NCI-H2081 treated with DMSO at 0.1 percent for 48 hours (cell line): ENCODE data around the gene MKNK1.

Experiments used
- DNase-seq: peaks from one replicate; lab custom pipeline; 2025; lab: John Stamatoyannopoulos, UW

The MKNK1 gene

GRCh38 chr1:46539972-46540371 lies 64.1 kb downstream of the MKNK1 start:
- no peak for DNase-seq

DNA sequence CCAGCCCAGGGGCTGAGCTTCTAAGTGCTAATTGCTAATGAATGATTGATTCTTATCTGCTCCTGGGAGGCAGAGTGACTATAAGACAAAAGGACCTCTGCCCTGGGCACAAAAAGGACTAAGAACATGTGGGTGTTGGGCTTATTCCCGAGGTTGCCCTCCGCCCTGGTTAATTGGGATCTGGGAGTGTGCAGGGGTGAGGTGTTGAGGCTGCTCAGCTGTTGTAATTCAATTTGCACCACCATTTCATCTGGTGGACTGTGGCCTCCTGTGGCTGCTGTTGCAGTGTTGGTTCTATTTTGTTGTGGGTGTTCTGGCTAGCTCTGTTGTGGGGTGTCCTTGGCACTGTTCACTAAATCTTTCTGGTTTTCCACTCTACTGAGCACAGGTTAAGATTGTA lies 65.9 kb downstream of the MKNK1 start:
- no peak for DNase-seq

DNA sequence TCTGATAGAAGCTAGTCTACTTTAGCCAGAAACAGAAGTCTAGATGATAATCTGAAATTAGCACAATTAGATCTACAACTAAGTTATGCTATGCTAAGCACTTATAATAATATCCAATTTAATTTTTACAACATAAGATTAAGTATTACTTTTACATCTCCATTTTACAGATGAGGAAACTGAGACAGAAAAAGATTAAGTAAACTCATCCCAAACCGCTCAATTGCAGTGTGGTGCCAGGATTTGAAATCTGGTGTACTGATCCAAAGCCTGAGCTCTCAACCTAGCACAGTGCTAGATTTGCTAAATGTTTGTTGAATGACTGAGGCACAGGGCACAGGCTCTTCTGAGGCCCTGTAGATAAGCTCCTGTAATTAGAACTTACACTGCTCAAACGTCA lies 66.4 kb downstream of the MKNK1 start:
- DNase-seq, result no peak

DNA sequence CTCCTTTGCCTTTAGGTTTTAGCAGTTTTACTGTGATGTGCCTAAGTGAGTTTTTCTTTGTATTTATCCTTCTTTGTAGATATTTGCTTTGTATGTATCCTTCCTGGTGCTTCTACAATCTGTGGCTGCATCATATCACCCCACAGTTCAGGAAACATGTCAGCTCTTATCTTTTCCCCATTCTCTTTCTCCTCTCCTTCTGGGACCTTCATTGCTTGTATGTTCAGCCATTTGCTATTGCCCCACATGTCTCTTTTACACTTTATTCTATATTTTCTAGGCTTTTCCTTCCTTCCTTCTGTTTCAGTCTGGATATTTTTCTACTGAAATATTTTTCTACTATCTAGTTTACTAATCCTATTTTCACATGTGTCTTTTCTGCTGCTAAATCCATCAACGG lies 67.5 kb downstream of the MKNK1 start:
- no peak for DNase-seq

GRCh38 chr1:46535063-46535462 lies 69.0 kb downstream of the MKNK1 start:
- DNase-seq, result no peak

DNA sequence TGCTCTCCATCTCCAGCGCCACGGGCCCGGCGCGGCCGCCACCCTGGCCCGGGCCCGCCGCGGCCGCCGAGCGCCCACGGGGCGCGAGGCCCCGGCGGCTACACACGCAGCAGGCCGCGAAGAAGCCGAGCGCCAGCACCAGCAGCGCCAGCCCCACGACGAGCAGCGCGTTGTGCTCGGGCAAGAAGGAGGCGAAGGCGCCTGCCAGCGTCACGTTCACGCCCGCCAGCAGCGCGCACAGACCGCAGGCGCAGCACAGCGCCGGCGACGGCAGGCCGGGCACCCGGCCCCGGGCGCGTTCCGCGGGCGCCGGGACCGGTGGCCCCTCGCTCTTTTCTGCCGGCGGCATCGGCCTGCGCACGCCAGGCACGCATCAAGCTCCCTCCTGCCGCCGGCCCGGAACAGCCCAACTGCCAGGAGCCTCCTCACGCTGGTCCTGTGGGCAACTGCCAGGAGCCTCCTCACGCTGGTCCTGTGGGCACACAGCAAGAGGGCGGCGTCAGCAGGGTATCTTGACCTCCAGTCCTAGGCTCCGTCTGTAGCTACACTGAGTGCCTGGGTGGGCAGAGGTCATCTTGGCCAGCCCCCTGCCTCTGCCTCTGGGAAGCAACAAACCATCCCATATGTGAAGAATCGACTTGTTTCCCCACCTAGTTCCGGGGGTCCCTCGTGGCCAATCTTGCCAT lies 70.7 kb downstream of the MKNK1 start:
- DNase-seq, result no peak

GRCh38 chr1:46532498-46533178 lies 71.4 kb downstream of the MKNK1 start:
- DNase-seq, result no peak

- DNase-seq, result no peak
Measured at GRCh38 chr1:46532095-46532494, 72.0 kb downstream of the MKNK1 start.

GRCh38 chr1:46530791-46531409 lies 73.2 kb downstream of the MKNK1 start:
- DNase-seq, result no peak

GRCh38 chr1:46530311-46530710 lies 73.8 kb downstream of the MKNK1 start:
- no peak for DNase-seq

- DNase-seq, result no peak
Measured at GRCh38 chr1:46529031-46529630, 74.9 kb downstream of the MKNK1 start.

- DNase-seq, result no peak
Measured at GRCh38 chr1:46528297-46528955, 75.6 kb downstream of the MKNK1 start.

DNA sequence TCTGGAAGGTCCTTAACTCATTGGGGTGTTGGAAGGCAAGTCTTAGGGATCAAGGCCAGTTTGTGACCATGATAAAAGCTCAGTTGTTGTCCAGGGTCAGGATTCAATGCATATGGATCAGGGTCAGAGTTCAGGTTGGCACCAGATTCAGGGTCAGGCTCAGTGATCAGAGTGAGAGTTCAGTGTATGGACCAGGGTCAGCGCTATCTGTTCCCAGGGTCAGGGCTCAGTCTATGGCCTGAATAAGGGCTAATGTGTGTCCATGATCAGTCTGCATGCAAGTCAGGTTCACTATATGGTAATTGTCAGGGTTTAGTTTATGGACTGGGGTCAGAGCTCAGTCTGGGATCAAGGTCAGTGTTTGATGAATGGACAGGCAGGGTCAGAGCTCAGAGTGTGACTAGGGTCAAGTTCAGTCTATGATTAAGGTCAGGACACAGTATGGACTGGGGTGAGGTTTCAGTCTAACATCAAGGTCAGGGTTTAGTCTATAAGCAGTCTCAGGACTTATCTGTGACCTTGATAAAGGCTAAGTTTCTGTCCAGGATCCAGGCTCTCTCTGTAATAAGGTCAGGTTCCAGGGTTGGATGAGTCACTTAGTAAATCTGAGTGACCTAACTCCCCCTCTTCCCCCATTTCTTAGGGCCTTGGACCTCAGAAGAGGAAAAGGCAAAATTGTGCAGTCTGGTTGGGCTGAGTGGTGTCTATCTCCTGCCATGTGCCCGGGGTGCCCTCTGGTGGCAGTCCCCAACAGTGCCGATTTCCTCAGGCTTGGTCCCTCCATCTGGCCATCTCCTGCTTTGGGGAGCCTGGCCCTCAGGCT lies 76.4 kb downstream of the MKNK1 start:
- no peak for DNase-seq

GRCh38 chr1:46526691-46527291 lies 77.3 kb downstream of the MKNK1 start:
- DNase-seq, result no peak

DNA sequence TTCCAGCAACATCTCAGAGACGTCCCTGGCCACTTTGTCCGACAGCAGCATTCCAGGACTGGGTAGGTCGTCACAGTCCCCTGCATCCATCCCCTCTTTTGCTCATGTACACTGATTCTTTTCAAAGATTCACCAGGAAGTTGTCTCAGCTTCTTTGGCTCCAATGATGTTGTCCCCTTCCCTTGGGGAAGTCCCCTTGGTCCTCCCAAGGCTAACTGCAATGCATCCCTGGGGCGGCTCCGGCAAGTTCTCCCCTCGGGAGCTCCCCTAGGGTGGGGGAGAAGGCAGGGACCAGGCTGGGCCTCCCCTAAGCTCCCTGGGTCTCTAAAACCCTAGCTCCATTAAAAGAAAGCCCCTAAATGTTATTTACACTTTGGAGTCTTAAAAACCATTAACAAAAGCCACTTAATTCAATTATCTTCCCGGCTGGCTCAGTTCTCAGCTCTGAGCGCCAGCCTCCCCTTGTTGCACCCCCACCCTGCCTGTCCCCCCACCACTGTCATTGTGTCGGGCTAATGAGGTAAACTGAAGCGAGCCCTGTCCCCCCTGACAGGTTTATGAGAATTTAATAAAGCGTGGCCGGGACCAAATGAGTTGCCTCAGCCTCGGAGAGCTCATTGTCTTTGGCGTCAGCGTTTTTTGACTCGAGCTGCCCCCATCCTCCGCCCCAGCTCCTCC lies 77.9 kb downstream of the MKNK1 start:
- no peak for DNase-seq

GRCh38 chr1:46525253-46525983 lies 78.7 kb downstream of the MKNK1 start:
- DNase-seq, result no peak

DNA sequence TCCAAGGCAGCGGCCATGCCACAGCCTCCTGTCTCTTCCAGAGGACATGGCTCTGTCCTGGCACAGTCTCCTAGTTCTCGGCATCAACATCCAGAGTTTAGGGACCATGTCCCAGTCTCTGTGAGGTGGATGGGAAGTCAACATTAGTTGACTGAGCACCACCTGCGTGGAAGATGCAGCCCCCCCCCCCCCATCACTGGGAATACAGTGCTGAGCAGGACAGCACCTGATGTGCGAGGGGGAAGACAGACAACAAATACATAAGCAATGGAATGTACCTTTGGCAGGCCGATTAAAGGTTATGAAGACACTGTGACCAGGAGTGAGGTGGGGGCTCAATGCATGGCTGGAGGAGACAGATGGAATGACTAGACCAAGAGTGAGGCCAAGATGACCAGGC lies 79.2 kb downstream of the MKNK1 start:
- no peak for DNase-seq

- DNase-seq, result no peak
Measured at GRCh38 chr1:46523496-46524353, 80.3 kb downstream of the MKNK1 start.

- no peak for DNase-seq
Measured at GRCh38 chr1:46522969-46523320, 81.1 kb downstream of the MKNK1 start.
